Hematopoietic multipotent progenitor cell (in vitro differentiated cells): ENCODE data around the gene STOML3. TPM values are rescaled to one million over a fixed set of nuclear protein-coding genes. Genes with fewer than 3 reads are reported as not detected.

ENCODE experiments used
- DNase-seq, 3 donors: peaks; one replicate each; pipeline ENCODE4 v3.0.0-alpha.2; 2011 to 2015; ENCODE audit warnings: low read depth in 2 of 3, low spot score in 2 of 3
- total RNA-seq: library from RNA; depleted of rRNA; stranded (reverse); fragments of >200 nt; gene quantifications from one replicate; pipeline ENCODE4 v1.2.3, GENCODE V29; 2012

The STOML3 gene
- total RNA-seq, 1 donor = 0.54 TPM

DNA sequence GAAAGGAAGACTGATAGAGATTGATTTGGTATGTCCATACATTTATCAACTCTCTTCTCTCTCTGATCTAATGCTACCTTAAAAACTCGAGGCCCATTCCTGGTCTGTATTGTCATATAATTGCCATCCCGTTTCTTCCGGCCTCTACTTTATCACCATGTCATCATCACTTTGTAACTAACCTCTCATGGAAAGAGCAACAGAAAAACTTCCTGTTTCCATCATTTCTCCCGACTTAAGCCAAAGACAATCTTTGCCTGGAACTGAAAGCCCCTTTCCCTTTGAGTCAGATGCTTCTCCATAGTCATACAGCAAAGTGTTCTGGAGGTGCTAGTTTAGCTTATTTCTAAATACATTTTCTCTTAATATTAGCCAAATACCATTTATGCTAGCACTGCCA, 2.8 kb upstream of the STOML3 start:
- no peak for DNase-seq

DNA sequence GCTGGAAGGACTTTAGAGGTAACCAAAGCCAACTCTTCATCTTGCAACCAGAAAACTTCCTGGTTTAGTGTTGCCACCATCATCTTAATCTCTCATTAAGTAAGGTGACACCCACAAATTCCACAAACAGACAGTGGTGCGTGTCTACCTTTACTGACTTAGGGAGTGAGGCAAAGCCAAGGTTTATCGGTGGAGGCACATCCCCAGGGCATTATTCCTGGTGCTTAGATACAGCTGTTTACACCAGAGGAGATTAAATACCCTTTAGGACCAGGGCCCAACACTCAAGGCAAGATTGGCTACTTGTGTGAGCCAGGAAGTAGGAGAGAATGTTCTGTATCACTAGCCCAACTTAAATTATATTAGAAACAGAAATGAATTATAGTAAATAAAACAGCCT, 9.5 kb downstream of the STOML3 start:
- no peak for DNase-seq

DNA sequence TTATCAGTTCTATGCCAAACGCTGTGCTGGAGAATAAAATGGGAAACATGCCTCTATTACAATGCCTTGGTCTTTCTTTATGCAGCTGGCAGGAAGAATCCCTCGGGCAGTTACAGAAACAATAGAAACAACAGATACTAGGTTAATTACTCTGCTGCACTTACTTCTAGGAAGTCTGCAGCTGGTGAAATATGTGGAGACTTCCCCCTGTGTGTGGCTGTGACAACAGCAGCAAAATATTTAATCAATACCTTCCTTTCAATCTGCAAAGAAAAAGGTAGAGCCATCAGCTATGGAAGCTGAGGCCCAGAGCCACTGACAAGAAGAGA, 9.9 kb downstream of the STOML3 start:
- no peak for DNase-seq

DNA sequence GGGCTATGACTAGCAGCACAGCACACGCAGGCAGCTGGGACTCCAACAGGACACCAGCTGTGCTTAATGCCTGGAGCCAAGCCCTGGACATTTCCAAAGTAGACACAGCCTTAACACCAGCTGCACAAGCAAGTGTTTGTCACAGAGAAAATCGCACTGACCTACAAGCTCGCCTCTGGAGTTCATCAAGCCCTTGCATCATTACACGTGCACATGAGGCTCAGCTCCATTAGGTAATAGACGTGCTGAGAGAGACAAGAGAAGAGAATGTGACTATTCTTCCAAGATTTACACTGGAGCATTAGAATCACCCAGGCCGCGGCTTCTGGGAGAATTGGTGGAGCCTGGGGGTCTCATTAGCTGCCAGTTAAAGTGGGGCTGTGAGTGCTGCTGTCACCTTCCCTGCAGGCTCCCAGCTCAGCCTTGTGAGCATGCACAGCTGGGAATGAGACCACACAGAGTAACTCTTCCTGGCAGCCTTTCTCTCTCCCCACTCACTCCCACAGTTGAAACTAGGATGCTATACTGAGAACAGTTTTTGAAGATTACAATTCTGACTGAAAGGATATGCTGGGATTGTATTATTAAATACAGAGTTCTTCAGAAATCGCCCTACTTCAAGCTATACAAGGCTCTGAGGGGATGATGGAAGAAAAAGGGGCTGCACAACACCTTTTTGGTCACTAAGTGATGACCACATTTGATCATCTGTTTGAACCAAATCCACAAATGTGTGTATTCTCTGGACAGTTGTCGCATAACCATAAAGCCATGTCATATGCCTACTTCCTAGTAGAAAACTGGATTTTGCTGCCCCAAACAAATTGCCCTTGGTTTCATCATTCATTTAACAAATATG, 10.5 kb downstream of the STOML3 start:
- no peak for DNase-seq

DNA sequence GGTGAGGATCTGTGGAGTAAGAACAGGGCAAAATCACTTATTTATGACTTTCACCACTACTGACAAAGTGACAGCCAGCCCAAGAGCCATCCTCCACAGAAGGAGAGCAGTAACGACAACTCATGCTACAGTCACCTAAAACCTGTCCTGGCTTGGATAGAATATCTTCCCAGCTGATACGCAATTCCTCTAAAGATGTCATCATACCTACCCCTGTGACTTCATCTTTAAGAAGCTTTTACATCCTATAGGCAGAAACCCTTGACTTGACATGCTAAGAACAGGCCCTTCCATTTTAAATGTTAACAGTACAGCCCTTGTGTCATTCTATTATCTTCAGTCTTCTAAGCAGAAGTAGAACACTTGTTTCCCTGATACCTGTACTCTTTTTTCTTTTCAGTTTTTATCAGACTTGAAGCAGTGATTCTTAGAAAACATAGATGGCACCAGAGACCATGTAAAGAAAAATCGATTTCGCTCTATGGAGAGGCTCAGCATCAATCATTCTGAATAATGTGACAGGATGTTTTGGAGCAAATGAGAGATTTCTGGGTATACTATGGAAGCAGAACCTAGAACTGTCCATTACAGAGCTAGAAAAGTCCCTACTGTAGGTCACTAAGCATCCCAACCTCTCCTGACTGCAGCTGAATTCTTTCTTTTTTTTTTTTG, 20.1 kb downstream of the STOML3 start:
- no peak for DNase-seq

DNA sequence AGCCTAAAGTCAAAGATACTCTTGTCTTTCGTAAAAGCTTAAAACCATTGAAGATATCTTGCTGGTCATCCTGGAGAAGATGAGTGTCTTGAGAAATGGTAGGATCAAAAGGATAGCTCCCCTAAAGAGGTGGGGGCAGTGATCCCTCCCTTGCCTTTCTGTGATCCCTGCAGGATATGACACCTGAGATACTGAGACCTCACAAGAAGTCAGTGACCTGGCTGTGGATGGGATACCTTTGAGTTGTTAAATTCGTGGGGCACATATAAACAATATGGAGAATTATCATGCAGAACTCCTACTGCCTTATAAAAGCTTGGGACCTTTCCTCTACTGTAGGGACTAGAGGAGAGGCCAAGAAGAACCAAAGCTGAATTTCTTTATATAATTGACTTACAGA, 21.4 kb downstream of the STOML3 start:
- DNase-seq = no peak

DNA sequence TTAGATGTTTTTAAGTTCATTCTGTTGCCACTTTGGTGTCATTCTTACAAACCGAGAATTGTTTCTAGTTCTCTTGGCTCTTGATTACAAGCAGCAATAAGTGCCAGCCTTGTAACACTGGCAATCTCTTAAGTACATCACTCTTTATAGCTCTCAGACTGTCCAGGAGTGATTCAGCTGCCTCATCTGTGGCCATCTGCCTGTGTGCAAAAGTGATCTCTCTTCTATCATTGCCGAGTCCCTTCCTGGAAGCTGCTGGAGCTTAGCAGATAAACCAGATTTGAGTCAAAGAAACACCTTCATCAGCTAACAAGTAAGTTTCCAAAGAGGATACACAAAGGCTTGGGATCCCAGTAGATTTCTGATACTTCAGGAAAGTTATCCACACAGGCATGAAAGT, 23.2 kb downstream of the STOML3 start:
- no peak for DNase-seq

DNA sequence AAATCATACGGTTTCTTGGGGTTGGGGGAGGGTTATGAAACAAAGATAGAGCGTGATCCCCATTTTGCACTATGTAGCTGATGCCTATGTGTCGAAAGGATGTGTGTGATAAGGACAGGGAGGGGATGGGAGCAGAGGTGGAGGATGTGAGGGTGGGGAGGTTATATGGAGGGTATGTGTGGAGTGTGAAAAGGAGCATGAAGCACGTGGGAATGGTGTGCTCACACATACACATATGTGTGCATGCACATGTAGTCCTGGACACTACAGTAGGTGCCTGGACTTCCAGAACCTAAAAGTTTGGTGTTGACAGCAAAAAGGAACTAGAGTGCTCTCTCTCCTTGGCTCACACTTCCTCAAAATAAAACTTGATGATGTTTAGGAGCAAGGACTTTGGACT, 25.4 kb downstream of the STOML3 start:
- DNase-seq = no peak

DNA sequence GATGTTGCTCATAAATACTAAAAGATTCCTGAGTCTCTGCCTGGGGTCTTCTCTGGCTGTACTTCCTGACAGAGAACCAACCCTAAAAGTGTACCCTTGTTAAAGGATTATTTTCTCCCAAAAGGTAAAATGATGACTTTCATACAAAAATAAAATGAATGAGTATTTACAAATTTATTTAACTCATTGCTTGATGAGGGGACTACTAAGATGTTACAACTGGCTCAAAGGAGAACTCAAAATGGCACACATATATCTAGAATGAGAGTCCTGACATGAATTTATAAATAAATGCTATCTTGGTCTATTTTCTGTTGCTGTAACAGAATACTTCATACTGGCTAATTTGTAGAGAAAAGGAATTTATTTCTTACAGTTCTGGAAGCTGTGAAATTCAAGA, 30.5 kb downstream of the STOML3 start:
- no peak for DNase-seq

DNA sequence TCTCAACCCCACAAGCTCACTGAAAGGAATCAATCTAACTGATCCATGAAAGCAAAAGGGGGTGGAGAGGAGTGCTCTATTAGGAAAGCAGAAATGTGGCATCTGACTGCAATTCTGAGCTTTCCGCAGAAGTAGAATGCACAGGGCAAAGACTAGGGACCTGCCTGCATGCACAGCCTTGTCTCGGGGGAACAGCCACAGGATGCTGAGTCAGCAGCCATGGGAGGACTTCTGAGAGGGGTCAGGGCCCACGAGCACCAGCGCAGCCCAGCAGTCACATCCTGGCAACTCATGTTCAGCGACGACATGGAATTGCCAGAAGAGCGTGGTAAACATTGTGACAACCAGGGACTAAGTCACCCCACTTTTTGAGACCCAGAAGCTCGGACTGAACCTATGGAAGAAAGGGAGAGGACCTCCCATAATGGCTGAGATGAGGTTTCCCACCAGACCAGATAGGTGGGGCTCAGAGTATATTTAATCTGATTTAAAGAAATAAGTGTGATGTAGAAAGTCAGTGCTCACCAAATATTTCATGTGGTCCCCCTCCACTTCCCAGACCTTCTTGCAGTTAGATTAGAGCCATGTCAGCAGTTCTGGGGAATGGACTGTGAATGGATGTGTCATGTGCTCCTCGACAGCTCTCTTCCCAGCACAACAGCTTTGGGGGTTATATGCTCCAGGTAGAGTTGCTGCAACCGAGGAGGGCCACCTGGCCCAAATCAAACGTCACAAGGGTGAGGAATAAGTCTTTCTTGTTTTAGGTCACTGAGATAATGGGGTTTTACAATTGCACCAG, 32.6 kb downstream of the STOML3 start:
- DNase-seq = no peak

DNA sequence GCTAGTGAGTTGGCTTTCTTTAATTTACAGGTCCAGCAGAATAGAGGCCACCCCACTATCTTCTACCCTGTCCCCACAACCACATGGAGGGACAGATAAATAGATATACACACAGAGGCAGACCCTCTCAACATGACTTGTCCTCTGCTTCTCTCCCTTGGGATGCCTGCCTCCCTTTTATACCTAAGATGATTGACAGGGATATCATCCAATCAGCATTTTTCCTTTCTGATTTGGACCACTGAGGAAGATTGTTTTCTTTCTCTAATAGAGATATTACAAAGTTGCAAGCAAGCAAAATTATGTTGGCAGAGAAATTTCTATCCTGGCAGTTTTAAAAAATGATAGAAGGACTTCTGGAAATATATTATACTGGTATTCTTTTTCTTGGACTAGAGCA, 35.8 kb downstream of the STOML3 start:
- DNase-seq = no peak

DNA sequence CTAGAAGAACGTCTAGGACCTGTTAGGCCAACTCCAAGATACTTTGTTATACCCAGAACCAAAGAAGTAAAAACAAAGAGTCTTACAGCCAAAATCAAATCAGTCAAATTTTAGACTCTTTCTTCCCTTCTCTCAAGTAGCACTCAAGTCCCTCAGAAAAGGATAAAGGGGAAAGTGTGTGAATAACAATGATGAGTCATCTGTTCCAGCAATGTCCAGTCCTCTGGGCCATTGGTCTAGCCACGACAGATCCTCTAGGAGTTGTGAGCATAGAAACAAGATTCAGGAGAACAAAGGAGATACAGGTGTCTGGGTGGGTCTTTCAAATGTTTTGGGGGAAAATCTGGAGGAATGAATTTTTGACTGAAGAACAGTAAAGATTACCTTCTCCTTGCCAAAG, 36.3 kb downstream of the STOML3 start:
- no peak for DNase-seq

DNA sequence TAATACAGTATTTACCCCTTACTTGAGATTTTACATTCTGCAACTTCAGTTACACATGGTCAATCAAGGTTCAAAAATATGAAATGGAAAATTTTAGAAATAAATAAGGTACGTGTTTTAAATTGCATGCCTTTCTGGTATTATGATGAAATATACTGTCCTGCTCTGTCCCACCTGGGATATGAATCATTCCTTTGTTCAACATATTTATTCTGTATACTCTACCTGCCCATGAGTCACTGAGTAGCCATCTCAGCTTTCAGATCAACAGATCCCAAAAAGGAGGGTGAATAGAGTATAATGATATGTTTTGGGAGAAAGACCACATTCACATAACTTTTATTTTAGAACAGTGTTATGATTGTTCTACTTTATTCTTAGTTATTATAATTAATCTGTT, 37.8 kb downstream of the STOML3 start:
- DNase-seq = no peak

DNA sequence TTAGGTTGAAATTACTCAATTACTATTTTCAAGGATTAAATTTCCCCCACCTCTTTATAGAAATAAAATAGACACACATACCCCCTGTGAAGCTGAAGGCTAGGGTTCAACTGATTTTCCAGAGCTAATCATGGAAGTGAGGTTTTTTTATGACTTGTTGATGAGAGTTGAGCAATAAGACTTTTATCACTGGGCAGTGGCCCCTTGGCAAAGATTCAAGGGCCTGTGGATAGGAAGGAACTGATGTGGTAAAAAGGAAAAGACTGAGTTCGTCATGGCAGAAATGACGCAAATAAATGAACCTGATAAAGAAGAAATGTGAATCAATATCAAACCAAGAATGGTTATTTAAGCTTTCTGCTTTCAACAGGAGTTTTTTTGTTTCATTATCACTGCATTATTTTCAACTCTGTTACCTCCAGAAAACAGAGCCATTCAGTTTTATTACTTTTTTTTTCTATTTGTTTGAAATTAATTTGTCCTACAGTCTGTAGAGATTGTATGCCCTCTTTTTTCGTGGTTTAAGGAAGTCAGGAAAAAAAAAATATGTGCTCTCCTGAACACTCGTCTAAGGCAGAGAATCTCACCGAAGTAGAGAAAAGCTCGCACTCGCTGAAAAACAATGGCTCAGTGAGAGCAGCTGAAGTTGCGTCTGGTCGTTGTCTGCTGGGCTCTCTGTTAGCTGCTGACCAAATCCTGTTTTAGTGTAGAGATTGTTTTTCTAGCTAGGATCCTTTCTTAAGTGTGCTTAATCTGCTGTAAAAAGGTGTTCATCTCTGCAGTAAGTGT, 38.9 kb downstream of the STOML3 start:
- DNase-seq = no peak

DNA sequence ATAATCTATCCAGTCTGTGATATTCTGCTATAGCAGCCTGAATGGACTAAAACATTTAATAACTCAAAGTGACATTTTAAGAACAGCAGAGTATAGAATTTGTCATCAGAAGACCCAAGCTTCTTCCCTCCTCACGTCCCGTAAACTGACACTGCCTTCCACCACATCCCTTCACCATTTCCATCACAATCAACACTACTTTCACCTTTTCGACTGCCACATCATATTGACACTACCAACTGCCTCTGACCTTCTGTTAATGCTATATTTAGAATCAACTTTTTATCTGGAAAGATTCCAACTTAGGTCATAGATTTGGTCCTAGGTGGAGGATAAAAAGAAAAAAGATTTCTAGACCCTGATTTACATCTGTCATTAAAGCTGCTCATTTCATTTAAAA, 39.6 kb downstream of the STOML3 start:
- no peak for DNase-seq

DNA sequence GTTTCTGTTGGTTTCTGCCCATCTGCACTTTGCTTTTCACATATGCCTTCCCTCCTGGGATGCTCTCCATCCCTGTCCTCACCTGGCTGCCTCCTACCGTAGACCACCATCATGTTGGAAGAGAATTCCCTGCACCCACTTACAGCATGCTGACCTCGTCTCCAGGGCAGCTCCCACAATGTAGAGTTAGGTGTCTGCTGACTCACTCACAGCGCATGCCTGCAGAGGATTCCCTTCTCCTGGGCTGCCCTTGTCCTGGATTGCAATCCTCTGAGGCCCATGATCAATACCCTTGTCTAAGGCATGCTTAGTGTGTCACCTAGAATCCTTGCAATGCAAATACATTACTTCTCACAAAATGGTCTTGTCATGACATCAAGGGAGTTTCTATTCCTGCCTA, 43.6 kb downstream of the STOML3 start:
- no peak for DNase-seq

DNA sequence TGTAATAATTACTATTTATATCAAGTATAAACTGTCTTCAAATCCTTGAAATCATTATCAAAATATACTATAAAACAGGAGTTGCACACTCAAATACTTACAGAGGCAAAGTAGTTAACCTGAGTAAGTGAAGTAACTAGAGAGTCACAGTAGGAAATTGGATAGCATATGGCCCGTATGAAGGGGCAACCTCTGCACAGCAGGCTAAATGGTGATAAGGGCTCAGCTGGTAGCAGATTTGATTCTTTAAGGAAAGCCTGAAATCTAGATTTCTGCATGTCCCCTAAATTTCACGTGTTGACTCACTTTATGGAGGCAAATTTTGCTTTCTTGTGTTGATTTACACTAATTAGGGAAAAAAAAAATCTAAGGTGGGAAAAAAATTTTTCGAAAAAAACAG, 46.4 kb downstream of the STOML3 start:
- DNase-seq = no peak

DNA sequence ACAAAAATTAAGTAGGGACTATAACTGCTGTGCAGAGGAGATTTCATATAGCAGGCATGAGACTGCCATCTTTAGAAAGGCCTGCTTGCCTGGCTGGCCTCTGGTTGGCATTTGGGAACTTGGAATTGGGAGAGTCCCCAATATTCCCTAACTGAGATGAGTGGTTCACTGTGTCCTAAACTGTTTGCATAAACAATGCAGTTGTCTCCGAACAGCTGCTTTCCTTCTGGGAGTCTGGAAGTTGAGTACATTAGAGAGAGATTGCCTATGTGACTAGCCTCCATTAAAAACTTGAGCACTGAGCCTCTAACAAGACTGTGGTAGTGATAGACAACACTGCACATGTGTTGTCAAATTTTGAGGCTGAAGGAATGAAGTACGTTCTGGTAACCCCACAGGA, 47.4 kb downstream of the STOML3 start:
- DNase-seq = no peak

DNA sequence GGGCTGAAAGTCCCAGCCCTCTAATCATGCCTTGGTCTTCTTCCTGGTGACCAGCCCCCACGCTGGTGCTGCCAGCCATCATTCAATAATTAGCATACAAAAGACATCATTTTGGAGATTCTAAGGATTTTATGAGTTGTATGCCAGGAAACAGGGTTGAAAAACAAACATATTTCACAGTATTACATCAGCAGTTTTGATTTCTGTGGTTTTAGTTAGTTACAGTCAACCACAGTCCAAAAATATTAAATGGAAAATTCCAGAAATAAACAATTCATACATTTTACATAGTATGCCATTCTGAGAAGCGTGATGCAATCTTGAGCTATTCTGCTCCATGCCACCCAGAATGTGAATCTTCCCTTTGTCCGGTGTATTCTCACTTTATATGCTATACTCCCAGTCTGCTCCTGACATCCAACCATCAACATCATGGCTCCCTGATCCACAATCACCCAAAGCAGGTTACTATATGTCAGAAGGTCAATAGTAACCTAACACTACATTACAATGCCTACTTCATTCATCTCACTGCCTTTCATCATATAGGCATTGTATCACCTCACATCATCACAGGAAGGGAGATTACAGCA, 49.2 kb downstream of the STOML3 start:
- no peak for DNase-seq

DNA sequence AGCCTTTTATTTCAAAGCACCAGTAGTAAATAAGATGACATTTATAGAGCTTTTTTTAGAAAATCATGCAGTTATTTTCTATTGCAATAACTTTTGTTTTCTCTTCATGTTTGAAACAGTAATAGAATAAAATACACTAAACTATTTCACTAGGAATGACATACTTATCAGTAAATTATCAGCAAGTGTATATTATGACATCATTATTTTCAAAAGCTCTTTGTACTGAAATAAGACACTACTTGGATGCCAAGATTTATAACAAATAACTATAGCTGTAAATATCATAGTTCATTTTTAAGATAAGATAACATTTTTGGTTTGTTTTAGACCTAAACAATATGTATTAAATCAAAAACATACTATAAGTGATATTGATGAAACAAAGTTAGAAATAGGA, 56.8 kb downstream of the STOML3 start:
- no peak for DNase-seq

DNA sequence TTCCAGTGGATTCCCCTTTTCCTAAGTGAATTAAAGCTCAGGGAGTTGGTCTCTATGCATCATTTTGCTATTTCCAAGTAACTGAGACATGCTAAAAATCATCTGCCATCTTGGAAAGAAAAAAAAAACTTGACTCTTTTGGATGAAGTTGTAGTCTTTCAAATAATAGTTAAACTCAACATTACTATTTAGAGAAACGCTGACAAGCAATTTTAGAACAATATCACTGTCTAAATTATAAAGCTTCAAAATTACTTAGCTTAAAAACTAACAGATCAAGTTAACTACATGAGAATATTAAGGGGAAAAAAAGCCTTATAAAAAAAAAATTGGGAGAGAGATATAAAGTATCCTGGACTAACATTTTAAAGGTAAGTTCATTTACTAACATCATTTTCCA, 68.5 kb downstream of the STOML3 start:
- no peak for DNase-seq
